Measurements from ENCODE around the gene TMEM245.

Gene TMEM245

GRCh38 chr9:109119439-109120203 is at the start of gene TMEM245:
Gene TMEM245, minus strand, starts transcription at chr9:109119947. Its CDS starts 34 bp downstream, at chr9:109119913.
- DNase-seq, result peak; percentile 99

GRCh38 chr9:109168170-109168569 is 48.4 kb upstream of the TMEM245 start:
- DNase-seq, result no peak

GRCh38 chr9:109167716-109168115 is 48.0 kb upstream of the TMEM245 start:
- DNase-seq, result no peak

GRCh38 chr9:109166771-109167601 is 47.2 kb upstream of the TMEM245 start, which contains the start of gene FRRS1L:
Gene FRRS1L, minus strand, starts transcription at chr9:109167249. Its CDS starts 111 bp downstream, at chr9:109167138.
- DNase-seq, result no peak

GRCh38 chr9:109166171-109166770 is 46.5 kb upstream of the TMEM245 start:
- DNase-seq, result no peak

GRCh38 chr9:109164042-109164441 is 44.3 kb upstream of the TMEM245 start:
- DNase-seq, result no peak

GRCh38 chr9:109163194-109163593 is 43.4 kb upstream of the TMEM245 start:
- no peak for DNase-seq

- DNase-seq, result no peak
These were observed 42.9 kb upstream of the TMEM245 start for GRCh38 chr9:109162677-109163076.

GRCh38 chr9:109161471-109161870 is 41.7 kb upstream of the TMEM245 start:
- DNase-seq, result no peak

GRCh38 chr9:109159583-109159982 is 39.8 kb upstream of the TMEM245 start:
- DNase-seq, result no peak

- no peak for DNase-seq
These were observed 38.9 kb upstream of the TMEM245 start for GRCh38 chr9:109158651-109159050.

GRCh38 chr9:109156708-109157107 is 37.0 kb upstream of the TMEM245 start:
- DNase-seq, result peak; percentile 95

GRCh38 chr9:109150925-109151545 is 31.3 kb upstream of the TMEM245 start:
- no peak for DNase-seq

GRCh38 chr9:109149722-109150121 is 30.0 kb upstream of the TMEM245 start:
- DNase-seq, result no peak

GRCh38 chr9:109149089-109149488 is 29.3 kb upstream of the TMEM245 start:
- DNase-seq, result no peak

GRCh38 chr9:109145051-109145450 is 25.3 kb upstream of the TMEM245 start:
- DNase-seq, result no peak

GRCh38 chr9:109143881-109144562 is 24.3 kb upstream of the TMEM245 start:
- DNase-seq, result peak; percentile 95

GRCh38 chr9:109141375-109141774 is 21.6 kb upstream of the TMEM245 start:
- no peak for DNase-seq

GRCh38 chr9:109139851-109140250 is 20.1 kb upstream of the TMEM245 start:
- DNase-seq, result no peak

- DNase-seq, result no peak
These were observed 18.7 kb upstream of the TMEM245 start for GRCh38 chr9:109138421-109138820.

- peak; percentile 92 for DNase-seq
These were observed 14.4 kb upstream of the TMEM245 start for GRCh38 chr9:109134167-109134578.

GRCh38 chr9:109133533-109133932 is 13.8 kb upstream of the TMEM245 start:
- DNase-seq, result no peak

Data from hematopoietic multipotent progenitor cell treated with erythropoietin and hydrocortisone succinate and interleukin-3 and kit ligand, for 6 days (in vitro differentiated cells).